SU-DHL-6 (cell line): ENCODE measurements around the gene STXBP3.

Experiments used
- H2AFZ ChIP-seq: fragments of 200-600 bp; sonication (generic); 2 replicates; pipeline ENCODE4 v1.6.1; 2014; ENCODE audit warnings: low read depth, mild to moderate bottlenecking, moderate library complexity, mixed read lengths, antibody characterized with exemption, low read length; ENCODE audit not compliant: severe bottlenecking
- H3F3A ChIP-seq: fragments of 200-600 bp; shearing (Covaris generic); 2 replicates; pipeline ENCODE4 v1.6.0; 2016; ENCODE audit warnings: antibody characterized with exemption, mild to moderate bottlenecking; ENCODE audit not compliant: insufficient read depth
- H3K27ac ChIP-seq: fragments of 200-600 bp; sonication (generic); 2 replicates; pipeline ENCODE4 v1.5.1; 2016; ENCODE audit warnings: low read depth, mild to moderate bottlenecking, low read length, moderate library complexity, mixed read lengths
- H3K27me3 ChIP-seq: fragments of 200-600 bp; sonication (generic), shearing (Covaris generic); 2 replicates; pipeline ENCODE4 v1.6.0; 2014; ENCODE audit warnings: mild to moderate bottlenecking, low read length
- H3K36me3 ChIP-seq: fragments of 200-600 bp; sonication (generic); 2 replicates; pipeline ENCODE4 v1.6.1; 2014; ENCODE audit warnings: mild to moderate bottlenecking, low read length, mixed read lengths
- H3K4me2 ChIP-seq: fragments of 300-600, 200-600 bp; shearing (Covaris generic), sonication (generic); 2 replicates; pipeline ENCODE4 v1.6.0; 2014; ENCODE audit warnings: low read length, low read depth, mild to moderate bottlenecking; ENCODE audit not compliant: poor library complexity, severe bottlenecking
- H3K4me3 ChIP-seq: fragments of 200-600 bp; sonication (generic); 2 replicates; pipeline ENCODE4 v1.5.1; 2014; ENCODE audit warnings: antibody characterized with exemption, low read length, mild to moderate bottlenecking, mixed read lengths; ENCODE audit not compliant: insufficient read depth, poor library complexity, severe bottlenecking
- H3K79me2 ChIP-seq: fragments of 200-600 bp; sonication (generic); 2 replicates; pipeline ENCODE4 v1.6.1; 2014; ENCODE audit warnings: mild to moderate bottlenecking, low read length, moderate library complexity; ENCODE audit not compliant: insufficient read depth
- H3K9ac ChIP-seq: fragments of 200-600 bp; sonication (generic); 2 replicates; pipeline ENCODE4 v1.7.0; 2014; ENCODE audit warnings: mild to moderate bottlenecking, low read length
- H3K9me2 ChIP-seq: fragments of 200-600 bp; sonication (generic); replicated peaks from 2 replicates; pipeline ENCODE4 v1.6.1; 2014; ENCODE audit warnings: low read length; ENCODE audit not compliant: insufficient read depth
- H3K9me3 ChIP-seq: fragments of 200-600 bp; sonication (generic); 2 replicates; pipeline ENCODE4 v1.6.1; 2014; ENCODE audit warnings: low read length, mixed read lengths; ENCODE audit not compliant: insufficient read depth
- H4K20me1 ChIP-seq: fragments of 200-600 bp; sonication (generic); 2 replicates; pipeline ENCODE4 v1.6.1; 2014; ENCODE audit warnings: low read depth, mild to moderate bottlenecking, antibody characterized with exemption, low read length, moderate library complexity, mixed read lengths
- EZH2phosphoT487 ChIP-seq: fragments of 200-600 bp; sonication (generic), shearing (Covaris generic); conservative IDR thresholded peaks from 2 replicates; pipeline ENCODE4 v1.6.1; 2018; ENCODE audit warnings: mild to moderate bottlenecking, antibody characterized with exemption, low read length, moderate library complexity, mixed read lengths
- TF ChIP-seq, protein P1 (sequence below): fragments of 200-600 bp; sonication (generic); IDR thresholded peaks from one replicate; pipeline ENCODE4 v1.5.1; 2017; ENCODE audit warnings: antibody characterized with exemption, mild to moderate bottlenecking, low read length, moderate library complexity; ENCODE audit not compliant: insufficient read depth, poor library complexity, severe bottlenecking

Gene STXBP3

DNA sequence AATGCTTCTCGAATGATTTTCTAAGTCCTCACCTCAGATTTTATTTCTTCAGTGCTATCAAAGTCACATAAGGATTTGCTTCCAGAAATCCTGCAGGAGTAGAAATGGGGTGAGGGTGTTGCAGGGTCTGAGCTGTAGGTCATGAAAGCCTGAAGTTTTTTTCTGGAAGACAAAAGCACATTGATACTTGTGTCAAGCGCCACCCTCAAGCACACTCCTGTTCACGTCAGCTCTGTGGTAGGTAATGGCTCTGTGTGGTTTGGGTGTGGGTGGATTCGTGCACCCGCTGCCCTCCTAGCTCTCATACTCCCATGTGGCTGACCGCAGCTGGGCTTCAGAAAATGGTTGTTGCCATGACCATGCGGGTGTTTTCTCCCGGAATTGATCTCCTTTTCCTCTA lies 70.5 kb downstream of the STXBP3 start:
- H3F3A ChIP-seq, result no peaks in the 10 kb centered on the region
- H4K20me1 ChIP-seq, result no peaks in the 10 kb centered on the region
- H3K27ac ChIP-seq, result no peak overlapping the region
- TF ChIP-seq EZH2phosphoT487, result no peak
- TF ChIP-seq, protein P1, sequence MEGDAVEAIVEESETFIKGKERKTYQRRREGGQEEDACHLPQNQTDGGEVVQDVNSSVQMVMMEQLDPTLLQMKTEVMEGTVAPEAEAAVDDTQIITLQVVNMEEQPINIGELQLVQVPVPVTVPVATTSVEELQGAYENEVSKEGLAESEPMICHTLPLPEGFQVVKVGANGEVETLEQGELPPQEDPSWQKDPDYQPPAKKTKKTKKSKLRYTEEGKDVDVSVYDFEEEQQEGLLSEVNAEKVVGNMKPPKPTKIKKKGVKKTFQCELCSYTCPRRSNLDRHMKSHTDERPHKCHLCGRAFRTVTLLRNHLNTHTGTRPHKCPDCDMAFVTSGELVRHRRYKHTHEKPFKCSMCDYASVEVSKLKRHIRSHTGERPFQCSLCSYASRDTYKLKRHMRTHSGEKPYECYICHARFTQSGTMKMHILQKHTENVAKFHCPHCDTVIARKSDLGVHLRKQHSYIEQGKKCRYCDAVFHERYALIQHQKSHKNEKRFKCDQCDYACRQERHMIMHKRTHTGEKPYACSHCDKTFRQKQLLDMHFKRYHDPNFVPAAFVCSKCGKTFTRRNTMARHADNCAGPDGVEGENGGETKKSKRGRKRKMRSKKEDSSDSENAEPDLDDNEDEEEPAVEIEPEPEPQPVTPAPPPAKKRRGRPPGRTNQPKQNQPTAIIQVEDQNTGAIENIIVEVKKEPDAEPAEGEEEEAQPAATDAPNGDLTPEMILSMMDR, result no peak
- no peak overlapping the region for H3K4me2 ChIP-seq
- H3K27me3 ChIP-seq, result no peaks in the 10 kb centered on the region
- H3K9me2 ChIP-seq, result no peaks in the 10 kb centered on the region
- H2AFZ ChIP-seq, result no peak overlapping the region
- no peak overlapping the region for H3K4me3 ChIP-seq
- no peak overlapping the region for H3K9ac ChIP-seq
- no peaks in the 10 kb centered on the region for H3K36me3 ChIP-seq
- H3K9me3 ChIP-seq, result no peaks in the 10 kb centered on the region
- H3K79me2 ChIP-seq, result no peaks in the 10 kb centered on the region

DNA sequence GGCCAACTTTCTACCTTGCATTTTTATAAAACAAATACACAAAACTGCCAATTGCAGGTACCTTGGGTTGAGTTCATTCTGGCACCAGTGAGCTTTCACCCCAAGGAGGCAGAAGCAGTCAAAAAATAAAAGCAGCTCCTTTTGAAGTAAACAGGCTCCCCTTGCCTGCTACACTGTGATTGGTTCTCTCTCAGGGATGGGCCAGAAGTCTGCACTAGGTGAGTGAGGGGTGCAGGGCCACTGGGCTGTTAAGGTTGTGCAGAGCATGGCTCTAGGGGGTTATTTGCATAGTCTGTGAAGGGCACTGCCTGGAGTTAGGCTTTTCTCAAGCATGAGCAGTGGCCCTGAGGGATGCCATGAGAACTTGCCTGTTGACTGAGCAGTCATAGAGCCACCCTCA lies 71.3 kb downstream of the STXBP3 start:
- H3K79me2 ChIP-seq, result no peaks in the 10 kb centered on the region
- H3K36me3 ChIP-seq, result no peaks in the 10 kb centered on the region
- H3K9me3 ChIP-seq, result no peaks in the 10 kb centered on the region
- H4K20me1 ChIP-seq, result no peaks in the 10 kb centered on the region
- H3K4me3 ChIP-seq, result no peak overlapping the region
- no peaks in the 10 kb centered on the region for H3F3A ChIP-seq
- no peak overlapping the region for H3K4me2 ChIP-seq
- H3K27ac ChIP-seq, result no peak overlapping the region
- H2AFZ ChIP-seq, result no peak overlapping the region
- H3K9ac ChIP-seq, result no peak overlapping the region
- TF ChIP-seq EZH2phosphoT487, result no peak
- TF ChIP-seq, protein P1, result no peak
- H3K9me2 ChIP-seq, result no peaks in the 10 kb centered on the region
- H3K27me3 ChIP-seq, result no peaks in the 10 kb centered on the region

DNA sequence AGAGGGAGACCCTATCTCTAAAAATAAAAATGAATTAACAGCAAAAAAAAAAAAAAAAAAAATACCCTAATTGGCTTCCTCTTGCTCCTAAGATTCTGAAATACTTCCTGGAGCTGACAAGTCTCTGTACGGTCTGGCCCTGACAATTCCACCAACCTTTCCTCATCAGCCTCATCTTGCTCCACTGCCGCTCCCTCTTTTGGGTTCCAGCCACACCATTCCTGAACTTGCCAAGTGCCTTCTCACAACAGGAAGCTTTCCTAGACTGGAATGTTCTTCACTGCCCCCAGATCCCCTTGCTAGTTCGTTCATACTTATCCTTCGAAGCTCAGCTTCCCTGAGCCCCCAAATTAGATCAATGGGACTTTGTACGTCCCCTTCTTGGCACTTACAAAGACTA lies 73.4 kb downstream of the STXBP3 start:
- Histone ChIP-seq H3K27ac (no peak overlapping the region), H3K79me2 (no peaks in the 10 kb centered on the region), H3K9me3 (no peaks in the 10 kb centered on the region), H4K20me1 (no peaks in the 10 kb centered on the region), H2AFZ (no peak overlapping the region), H3K4me3 (no peak overlapping the region), H3K27me3 (no peaks in the 10 kb centered on the region), H3K4me2 (no peak overlapping the region), H3K36me3 (no peaks in the 10 kb centered on the region), H3F3A (no peaks in the 10 kb centered on the region), H3K9ac (no peak overlapping the region), H3K9me2 (no peaks in the 10 kb centered on the region)
- TF ChIP-seq, protein P1, result no peak
- no peak for TF ChIP-seq EZH2phosphoT487
